ENCODE measurements around the gene DPH1.

DNA sequence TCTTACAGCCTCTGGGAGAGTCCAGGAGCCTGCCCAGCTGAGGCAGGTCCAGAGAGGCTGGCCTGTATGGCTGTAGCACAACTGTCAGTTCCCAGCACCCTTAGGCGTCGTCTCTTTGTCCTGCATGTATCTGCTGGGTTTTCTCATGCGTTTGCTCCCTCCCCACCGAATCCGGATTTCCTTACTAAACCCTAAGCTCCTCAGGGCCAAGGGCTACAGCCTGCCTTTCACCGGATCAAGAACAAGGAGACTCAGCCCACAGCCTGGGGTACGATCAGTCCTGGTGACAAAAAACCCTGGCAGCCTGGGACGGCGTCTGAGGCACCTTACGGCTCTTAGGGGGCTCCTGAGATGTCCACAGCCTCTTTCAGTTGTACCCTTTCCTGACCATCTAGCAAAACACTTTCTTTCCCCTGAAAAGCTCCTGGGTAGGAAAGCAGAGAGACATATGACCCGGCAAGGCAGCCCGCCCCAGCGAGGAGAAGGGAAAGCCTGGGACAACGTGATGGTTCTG, 37.2 kb downstream of the DPH1 start:
- TF ChIP-seq CTCF (conservative IDR thresholded peaks at IDR 0.05 in 1 of 2, IDR thresholded peaks at IDR 0.05 in 1 of 2; ENCODE audit: low read depth in 1 of 2, low read length in 2 of 2), result no peak
- no peak for TF ChIP-seq EZH2 (IDR thresholded peaks at IDR 0.05; ENCODE audit: low read length, missing control alignments)

Data from fibroblast of lung (primary cell).